Measurements from ENCODE around the gene ACTRT2.

ACTRT2 gene

DNA sequence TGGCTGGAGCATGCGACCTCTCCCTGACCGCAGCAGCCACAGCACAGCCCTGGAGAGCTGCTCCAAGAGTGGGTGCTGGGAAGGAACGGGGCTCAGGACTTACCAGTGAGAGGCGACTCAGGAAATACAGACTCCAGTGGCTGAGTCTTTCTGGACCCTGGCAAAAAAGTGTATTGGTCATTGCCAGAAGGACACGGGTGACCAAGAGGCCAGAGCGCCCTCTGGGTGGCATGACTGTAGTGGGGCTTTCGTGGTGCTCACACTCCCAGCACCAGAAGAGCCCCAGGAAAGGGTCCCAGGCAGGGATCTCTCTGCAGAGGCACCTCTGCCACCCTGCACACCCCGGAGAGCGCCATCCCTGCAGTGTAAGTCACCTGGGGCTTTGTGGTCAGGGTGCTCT is 38.9 kb downstream of the ACTRT2 start:
- FAIRE-seq, result no peak
- DNase-seq (ENCODE audit: insufficient read length, low spot score), result no peak
- TF ChIP-seq POLR2A (IDR thresholded peaks at IDR 0.05; ENCODE audit: low read depth, low read length) (no peak), SPI1 (IDR thresholded peaks at IDR 0.05; ENCODE audit: low read depth, low read length) (no peak), POLR2AphosphoS5 (IDR thresholded peaks at IDR 0.05; ENCODE audit: low read depth, low read length) (no peak), POU2F2 (IDR thresholded peaks at IDR 0.05; ENCODE audit: low read depth, low read length) (no peak), PAX5 (IDR thresholded peaks at IDR 0.05; ENCODE audit: insufficient read depth, low read length, severe bottlenecking) (no peak), TAF1 (IDR thresholded peaks at IDR 0.05; ENCODE audit: low read depth, low read length) (no peak)

DNA sequence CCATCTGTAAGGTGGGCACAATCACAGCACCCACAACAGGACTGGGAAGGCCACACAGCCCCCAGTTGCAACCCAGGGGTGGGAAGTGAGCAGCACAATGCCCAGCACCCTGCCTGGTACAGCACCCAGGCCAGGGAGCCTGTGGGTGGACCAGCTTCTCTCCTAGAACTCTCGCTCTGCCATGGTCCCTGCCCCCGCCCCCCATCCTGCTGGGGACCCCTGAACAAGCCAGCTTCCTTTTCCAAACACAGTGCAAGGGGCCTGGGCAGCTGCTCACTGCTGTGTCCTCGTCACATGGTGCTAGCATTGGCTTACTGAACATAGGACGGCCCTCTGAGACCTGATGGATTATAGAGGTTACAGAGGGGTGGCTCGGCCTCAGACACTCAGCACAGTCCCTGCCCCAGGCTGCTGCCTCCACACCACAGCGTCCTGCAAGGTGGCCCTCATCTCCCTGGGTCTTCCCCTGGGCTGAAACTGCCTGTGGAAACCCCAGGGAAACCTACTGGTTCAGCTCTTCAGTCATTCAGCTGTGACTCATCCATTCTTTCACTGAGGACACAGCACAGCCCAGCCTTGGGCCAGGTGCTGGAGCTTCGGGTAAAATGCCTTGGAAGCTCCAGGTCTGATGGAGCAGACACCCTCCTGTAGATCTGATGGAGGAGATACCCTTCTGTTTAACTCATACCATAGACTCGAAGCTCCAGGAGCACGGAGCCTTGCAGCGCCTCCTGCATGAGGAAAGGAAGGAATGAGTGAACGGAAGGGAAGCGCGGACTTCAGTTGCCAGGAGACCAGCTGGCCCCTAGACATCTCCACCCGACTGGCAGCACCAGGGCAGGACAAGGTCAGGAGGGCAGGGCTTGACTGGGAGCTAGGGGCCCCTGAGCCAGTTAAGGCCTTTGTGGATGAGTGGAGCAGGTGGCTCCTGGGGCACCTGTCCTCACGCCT is 39.6 kb downstream of the ACTRT2 start:
- no peak for FAIRE-seq
- DNase-seq (ENCODE audit: insufficient read length, low spot score), result peak; percentile 16
- TF ChIP-seq PAX5 (IDR thresholded peaks at IDR 0.05; ENCODE audit: insufficient read depth, low read length, severe bottlenecking) (no peak), POLR2A (IDR thresholded peaks at IDR 0.05; ENCODE audit: low read depth, low read length) (no peak), POLR2AphosphoS5 (IDR thresholded peaks at IDR 0.05; ENCODE audit: low read depth, low read length) (no peak), SPI1 (IDR thresholded peaks at IDR 0.05; ENCODE audit: low read depth, low read length) (no peak), TAF1 (IDR thresholded peaks at IDR 0.05; ENCODE audit: low read depth, low read length) (no peak), POU2F2 (IDR thresholded peaks at IDR 0.05; ENCODE audit: low read depth, low read length) (no peak)

DNA sequence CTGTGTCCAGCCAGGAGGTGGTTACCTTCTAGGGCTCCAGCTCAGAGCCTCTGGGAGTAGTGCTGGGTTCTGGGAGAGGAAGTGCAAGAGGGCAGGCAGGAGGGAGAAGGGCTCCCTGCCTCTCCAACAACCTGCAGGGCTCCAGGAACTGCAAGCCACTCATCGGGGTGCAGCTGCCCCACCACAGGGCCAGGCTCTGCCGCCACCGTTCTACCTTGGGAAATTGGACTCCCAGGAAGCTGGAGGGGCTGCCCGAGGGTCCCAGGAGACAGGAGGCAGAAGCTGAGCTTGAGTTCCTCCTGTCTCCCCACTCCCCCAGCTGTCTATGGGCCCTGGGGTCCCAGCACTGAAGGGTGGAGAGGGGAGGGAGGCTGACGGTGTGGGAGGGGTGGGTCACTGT is 40.3 kb downstream of the ACTRT2 start:
- no peak for TF ChIP-seq POLR2AphosphoS5 (IDR thresholded peaks at IDR 0.05; ENCODE audit: low read depth, low read length)
- TF ChIP-seq POLR2A (IDR thresholded peaks at IDR 0.05; ENCODE audit: low read depth, low read length), result no peak
- no peak for TF ChIP-seq PAX5 (IDR thresholded peaks at IDR 0.05; ENCODE audit: insufficient read depth, low read length, severe bottlenecking)
- no peak for TF ChIP-seq POU2F2 (IDR thresholded peaks at IDR 0.05; ENCODE audit: low read depth, low read length)
- no peak for TF ChIP-seq SPI1 (IDR thresholded peaks at IDR 0.05; ENCODE audit: low read depth, low read length)
- no peak for TF ChIP-seq TAF1 (IDR thresholded peaks at IDR 0.05; ENCODE audit: low read depth, low read length)
- FAIRE-seq (no peak), DNase-seq (ENCODE audit: insufficient read length, low spot score) (no peak)

DNA sequence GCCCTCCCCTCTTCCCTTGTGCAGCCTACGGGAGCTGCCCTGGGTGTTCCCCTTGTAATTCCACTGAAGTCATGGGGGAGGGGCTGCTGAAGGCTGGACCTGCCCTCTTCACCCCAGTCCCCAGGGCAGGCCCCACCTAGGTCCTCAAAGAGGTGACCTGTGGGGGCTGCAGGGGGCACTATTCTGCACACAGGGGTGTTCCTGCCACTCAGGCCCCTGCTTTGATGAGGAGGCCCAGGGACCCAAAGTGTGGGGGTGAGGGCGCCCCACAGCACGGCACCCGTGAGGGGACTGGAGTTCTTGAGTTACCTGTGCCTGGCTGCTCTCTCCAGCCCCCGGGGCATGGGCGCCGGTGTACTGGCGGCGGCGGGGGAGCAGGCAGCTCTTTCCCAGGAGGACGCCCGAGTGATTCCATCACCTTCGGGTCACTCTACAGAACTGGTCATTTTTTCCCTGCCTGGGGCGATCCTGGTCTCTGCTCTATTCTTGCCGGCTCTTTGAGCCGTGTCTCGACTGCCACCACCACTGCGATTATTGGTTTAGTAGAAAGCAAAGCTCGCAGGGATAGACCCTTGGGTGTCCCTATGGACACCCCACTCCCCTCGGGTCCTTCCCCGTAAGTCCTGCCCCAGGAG is 40.8 kb downstream of the ACTRT2 start:
- TF ChIP-seq SPI1 (IDR thresholded peaks at IDR 0.05; ENCODE audit: low read depth, low read length), result no peak
- no peak for TF ChIP-seq POU2F2 (IDR thresholded peaks at IDR 0.05; ENCODE audit: low read depth, low read length)
- DNase-seq (ENCODE audit: insufficient read length, low spot score) (no peak), FAIRE-seq (no peak)

DNA sequence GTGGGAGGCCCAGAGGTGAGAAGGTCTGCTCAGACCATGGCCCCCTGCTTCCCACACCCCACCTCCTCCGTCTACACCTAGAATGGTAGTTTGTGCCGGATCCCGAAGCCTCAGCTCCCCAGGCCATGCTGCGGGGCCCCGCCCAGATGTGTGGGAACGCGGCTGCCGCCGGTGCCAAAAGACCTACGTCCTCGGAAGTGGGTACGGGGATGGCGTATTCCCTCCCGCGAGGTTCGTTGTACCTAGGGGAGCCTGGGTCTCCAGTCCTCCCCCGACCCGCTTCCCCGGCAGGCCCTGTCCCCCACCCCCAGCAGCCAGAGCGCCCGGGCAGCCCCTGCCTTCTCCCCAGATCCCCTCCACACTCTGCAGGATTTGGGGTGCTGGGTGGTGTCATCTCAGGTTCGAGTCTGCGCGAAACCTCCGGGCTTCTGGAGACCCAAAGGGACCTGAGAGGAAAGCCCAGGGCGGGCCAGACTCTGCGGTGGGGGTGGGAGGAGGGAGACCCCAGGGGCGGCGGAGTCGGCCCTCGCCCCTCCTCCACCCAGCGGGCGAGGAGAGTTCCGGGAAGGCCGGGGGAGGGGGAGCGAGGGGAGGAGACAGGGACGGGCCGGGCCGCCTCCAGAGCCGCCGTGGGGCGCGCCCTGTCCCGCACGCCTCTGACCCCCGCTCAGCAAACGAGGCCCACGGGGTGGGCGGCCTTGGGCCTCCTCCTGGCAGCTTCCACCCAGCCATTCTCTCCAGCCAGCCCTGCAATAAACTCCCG is 41.5 kb downstream of the ACTRT2 start:
- FAIRE-seq (no peak), DNase-seq (ENCODE audit: insufficient read length, low spot score) (no peak)
- no peak for TF ChIP-seq SPI1 (IDR thresholded peaks at IDR 0.05; ENCODE audit: low read depth, low read length)
- no peak for TF ChIP-seq TAF1 (IDR thresholded peaks at IDR 0.05; ENCODE audit: low read depth, low read length)
- TF ChIP-seq PAX5 (IDR thresholded peaks at IDR 0.05; ENCODE audit: insufficient read depth, low read length, severe bottlenecking), result no peak
- TF ChIP-seq POU2F2 (IDR thresholded peaks at IDR 0.05; ENCODE audit: low read depth, low read length), result no peak
- no peak for TF ChIP-seq POLR2AphosphoS5 (IDR thresholded peaks at IDR 0.05; ENCODE audit: low read depth, low read length)
- no peak for TF ChIP-seq POLR2A (IDR thresholded peaks at IDR 0.05; ENCODE audit: low read depth, low read length)

DNA sequence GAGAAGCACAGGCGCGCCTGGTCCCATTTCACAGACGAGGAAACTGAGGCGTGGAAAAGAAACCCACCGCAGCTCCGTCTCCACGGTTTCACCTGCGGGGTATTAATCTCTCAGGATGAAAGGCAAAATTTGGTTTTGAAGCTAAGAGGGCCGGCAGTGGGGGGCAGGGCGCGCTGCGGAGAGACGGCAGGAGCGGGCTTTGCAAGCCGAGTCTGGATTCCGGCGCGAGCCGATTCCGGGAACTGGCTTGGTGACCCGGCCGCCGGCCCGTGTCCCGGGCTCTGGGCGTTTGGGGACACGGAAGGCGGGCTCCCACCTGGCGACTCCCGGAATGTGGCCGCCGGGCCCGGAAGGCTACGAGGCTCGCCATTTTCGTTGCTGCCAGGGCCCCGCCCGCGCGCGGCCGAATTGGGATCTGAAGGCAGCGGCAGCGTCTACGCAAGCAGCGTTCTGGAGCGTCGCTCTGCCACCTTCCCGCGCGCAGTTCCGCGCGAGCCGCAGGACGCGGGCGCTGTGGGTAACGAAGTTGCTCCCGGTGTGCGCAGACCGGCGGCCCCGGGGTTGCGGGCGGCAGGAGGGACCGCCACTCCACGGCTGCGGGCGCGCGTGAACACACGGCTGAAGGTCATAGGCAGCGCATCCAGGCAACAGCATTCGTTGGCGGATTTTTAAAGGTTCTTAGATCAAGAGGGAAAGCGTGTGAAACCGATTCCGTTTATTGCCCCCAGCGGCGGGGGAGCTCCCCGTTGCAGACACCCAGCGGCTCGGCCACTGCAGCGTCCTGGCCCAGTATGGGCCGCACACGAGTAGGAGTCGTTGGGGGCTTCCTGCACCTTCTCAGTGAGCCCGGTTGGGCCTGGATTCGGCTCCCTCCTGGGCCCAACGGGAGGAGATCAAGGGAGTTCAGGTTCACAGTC is 42.4 kb downstream of the ACTRT2 start:
- DNase-seq (ENCODE audit: insufficient read length, low spot score) (no peak), FAIRE-seq (no peak)
- no peak for TF ChIP-seq POLR2AphosphoS5 (IDR thresholded peaks at IDR 0.05; ENCODE audit: low read depth, low read length)
- TF ChIP-seq POU2F2 (IDR thresholded peaks at IDR 0.05; ENCODE audit: low read depth, low read length), result no peak
- no peak for TF ChIP-seq TAF1 (IDR thresholded peaks at IDR 0.05; ENCODE audit: low read depth, low read length)
- TF ChIP-seq POLR2A (IDR thresholded peaks at IDR 0.05; ENCODE audit: low read depth, low read length), result no peak
- TF ChIP-seq SPI1 (IDR thresholded peaks at IDR 0.05; ENCODE audit: low read depth, low read length), result no peak
- no peak for TF ChIP-seq PAX5 (IDR thresholded peaks at IDR 0.05; ENCODE audit: insufficient read depth, low read length, severe bottlenecking)

DNA sequence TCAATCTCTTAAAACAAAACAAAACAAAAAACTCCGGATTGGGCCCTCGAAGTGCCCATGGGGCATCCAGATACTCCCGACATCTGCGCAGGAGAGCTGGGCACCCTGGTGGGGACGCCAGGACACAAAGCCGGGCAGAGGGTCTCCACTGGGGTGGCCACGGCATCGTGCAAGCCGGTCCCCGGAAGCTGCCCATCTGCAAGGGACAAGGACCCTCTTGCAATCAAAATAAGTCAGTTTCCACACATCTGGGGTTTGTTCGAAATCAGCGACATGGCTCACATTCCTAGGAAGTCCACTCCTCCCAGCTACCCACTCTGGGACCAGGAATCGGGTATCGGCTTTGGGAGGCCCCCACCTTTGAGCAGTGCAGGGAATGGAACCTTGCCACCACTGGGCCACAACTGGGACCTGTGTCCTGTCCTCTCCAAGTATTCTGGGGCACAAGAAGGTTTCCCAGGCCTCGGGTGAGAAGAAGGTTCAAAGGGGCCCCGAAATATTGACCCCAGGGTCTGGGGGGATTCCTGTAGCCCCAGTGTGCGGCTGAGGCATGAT is 43.1 kb downstream of the ACTRT2 start:
- no peak for FAIRE-seq
- DNase-seq (ENCODE audit: insufficient read length, low spot score), result no peak
- TF ChIP-seq POLR2AphosphoS5 (IDR thresholded peaks at IDR 0.05; ENCODE audit: low read depth, low read length) (no peak), SPI1 (IDR thresholded peaks at IDR 0.05; ENCODE audit: low read depth, low read length) (no peak), TAF1 (IDR thresholded peaks at IDR 0.05; ENCODE audit: low read depth, low read length) (no peak), POLR2A (IDR thresholded peaks at IDR 0.05; ENCODE audit: low read depth, low read length) (no peak), PAX5 (IDR thresholded peaks at IDR 0.05; ENCODE audit: insufficient read depth, low read length, severe bottlenecking) (no peak), POU2F2 (IDR thresholded peaks at IDR 0.05; ENCODE audit: low read depth, low read length) (no peak)

DNA sequence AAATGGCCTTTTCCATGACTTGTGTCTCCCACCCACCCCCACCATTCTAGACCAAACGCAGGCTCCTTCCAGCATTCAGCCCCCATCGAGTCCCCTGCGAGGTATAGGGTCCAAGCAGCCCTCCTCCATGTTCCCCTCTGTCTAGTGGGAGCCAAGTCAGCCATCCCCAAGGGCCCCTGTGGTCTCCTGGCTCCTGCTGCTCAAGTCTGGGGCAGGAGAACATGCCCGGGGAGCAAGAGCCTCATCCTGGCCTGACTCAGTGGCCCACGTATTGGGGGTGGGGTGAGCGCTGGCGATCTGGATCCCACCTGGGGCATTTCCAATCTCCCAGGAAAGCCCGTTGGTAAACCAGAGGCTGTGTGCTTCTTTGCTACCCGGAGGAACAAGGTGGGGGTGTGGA is 43.6 kb downstream of the ACTRT2 start:
- FAIRE-seq (no peak), DNase-seq (ENCODE audit: insufficient read length, low spot score) (no peak)

More for the DNA sequence above, 43.6 kb downstream of the ACTRT2 start:
- no peak for TF ChIP-seq TAF1 (IDR thresholded peaks at IDR 0.05; ENCODE audit: low read depth, low read length)
